ENCODE data around the gene DEGS2.

- TF ChIP-seq CTCF (conservative IDR thresholded peaks at IDR 0.05 in 1 of 2, IDR thresholded peaks at IDR 0.05 in 1 of 2; ENCODE audit: extremely low read depth in 1 of 2, insufficient read depth in 1 of 2, low read depth in 1 of 2, low read length in 2 of 2) (no peak), EZH2 (IDR thresholded peaks at IDR 0.05; ENCODE audit: borderline replicate concordance, low read length) (no peak)
These were observed 43.3 kb downstream of the DEGS2 start for GRCh38 chr14:100116134-100116533.
